ENCODE results near the gene NDP.

The NDP gene

GRCh38 chrX:43973249-43974099 is at the start of gene NDP:
NDP (minus strand) TSS chrX:43973390; CDS start chrX:43958645, 14,745 bp downstream.
- no peak within 1 kb of the TSS for H3K4me3 ChIP-seq (ENCODE audit: low read depth, low read length)
- no peak for TF ChIP-seq CTCF (IDR thresholded peaks at IDR 0.05; ENCODE audit: borderline replicate concordance, insufficient read depth, low read depth, low read length)

- no peak for TF ChIP-seq CTCF (IDR thresholded peaks at IDR 0.05; ENCODE audit: borderline replicate concordance, insufficient read depth, low read depth, low read length)
These were observed 49.8 kb upstream of the NDP start for GRCh38 chrX:44022964-44023363.

GRCh38 chrX:44020693-44021092 is 47.5 kb upstream of the NDP start:
- TF ChIP-seq CTCF (IDR thresholded peaks at IDR 0.05; ENCODE audit: borderline replicate concordance, insufficient read depth, low read depth, low read length), result no peak
- H3K4me3 ChIP-seq (ENCODE audit: low read depth, low read length), result no peak overlapping the region

More at GRCh38 chrX:44022964-44023363, 49.8 kb upstream of the NDP start:
- no peak overlapping the region for H3K4me3 ChIP-seq (ENCODE audit: low read depth, low read length)

GRCh38 chrX:44019911-44020310 is 46.7 kb upstream of the NDP start:
- H3K4me3 ChIP-seq (ENCODE audit: low read depth, low read length), result no peak overlapping the region
- no peak for TF ChIP-seq CTCF (IDR thresholded peaks at IDR 0.05; ENCODE audit: borderline replicate concordance, insufficient read depth, low read depth, low read length)

- H3K4me3 ChIP-seq (ENCODE audit: low read depth, low read length), result no peak overlapping the region
- no peak for TF ChIP-seq CTCF (IDR thresholded peaks at IDR 0.05; ENCODE audit: borderline replicate concordance, insufficient read depth, low read depth, low read length)
These were observed 44.5 kb upstream of the NDP start for GRCh38 chrX:44017676-44018075.

GRCh38 chrX:44016906-44017305 is 43.7 kb upstream of the NDP start:
- TF ChIP-seq CTCF (IDR thresholded peaks at IDR 0.05; ENCODE audit: borderline replicate concordance, insufficient read depth, low read depth, low read length), result no peak
- H3K4me3 ChIP-seq (ENCODE audit: low read depth, low read length), result no peak overlapping the region

- H3K4me3 ChIP-seq (ENCODE audit: low read depth, low read length), result no peak overlapping the region
These were observed 39.4 kb upstream of the NDP start for GRCh38 chrX:44012484-44013096.

More at GRCh38 chrX:44012484-44013096, 39.4 kb upstream of the NDP start:
- TF ChIP-seq CTCF (IDR thresholded peaks at IDR 0.05; ENCODE audit: borderline replicate concordance, insufficient read depth, low read depth, low read length), result no peak
